IMR-90 (cell line): Measurements from ENCODE around the gene CDK14. TPM values are rescaled to one million over a fixed set of nuclear protein-coding genes. Genes with fewer than 3 reads are reported as not detected.

Experiments
- ATAC-seq: fragments of 200-7000 bp; cut with Tn5 transposase; 2 replicates; pipeline ENCODE4 v1.9.1; 2020; ENCODE audit warnings: low read depth, mild to moderate bottlenecking, moderate library complexity
- BruUV-seq: library from RNA; stranded (reverse); fragments of 400-500 nt; replicated peaks from 2 replicates; lab custom pipeline; 2021; lab: Mats Ljungman, UMichigan
- CTCF ChIA-PET: fragments of 300-600 bp; formaldehyde crosslinking; extraction: SDS; loops from one replicate; lab custom pipeline; 2021; ENCODE audit warnings: antibody characterized with exemption; lab: Yijun Ruan, JAX
- POLR2A ChIA-PET: fragments of 300-600 bp; sonication (Branson Sonifier 250); formaldehyde crosslinking; loops from one replicate; lab custom pipeline; 2022; ENCODE audit warnings: antibody characterized with exemption; ENCODE audit not compliant: unreplicated experiment; lab: Charles Lee
- DNase-seq: peaks from one replicate; pipeline ENCODE4 v3.0.0; 2013
- H2AFZ ChIP-seq: replicated peaks from 2 replicates; pipeline ENCODE3; 2013; ENCODE audit warnings: low read length, mild to moderate bottlenecking; ENCODE audit not compliant: poor library complexity
- H2AK5ac ChIP-seq: 2 replicates; pipeline ENCODE4 v1.6.1; 2013; ENCODE audit warnings: low read depth, low read length, inconsistent platforms
- H2AK9ac ChIP-seq: replicated peaks from 2 replicates; pipeline ENCODE3; 2013; ENCODE audit warnings: mild to moderate bottlenecking, low read depth, low read length, moderate library complexity; ENCODE audit not compliant: poor library complexity
- H2BK120ac ChIP-seq: 2 replicates; pipeline ENCODE4 v1.6.1; 2013; ENCODE audit warnings: low read depth, low read length, inconsistent platforms
- H2BK15ac ChIP-seq: 3 replicates; pipeline ENCODE4 v1.6.1; 2013; ENCODE audit warnings: low read depth, low read length, inconsistent platforms
- H2BK20ac ChIP-seq: 2 replicates; pipeline ENCODE4 v1.6.1; 2013; ENCODE audit warnings: low read depth, mild to moderate bottlenecking, inconsistent platforms, low read length, moderate library complexity
- H2BK5ac ChIP-seq: 2 replicates; pipeline ENCODE4 v1.6.1; 2013; ENCODE audit warnings: mild to moderate bottlenecking, low read depth, low read length, inconsistent platforms; ENCODE audit not compliant: poor library complexity, severe bottlenecking
- H3K14ac ChIP-seq: replicated peaks from 2 replicates; pipeline ENCODE4 v1.6.1; 2013; ENCODE audit warnings: low read depth, low read length, inconsistent platforms
- H3K18ac ChIP-seq: 2 replicates; pipeline ENCODE4 v1.6.1; 2013; ENCODE audit warnings: low read depth, low read length, control low read depth
- H3K23ac ChIP-seq: 2 replicates; pipeline ENCODE4 v1.6.1; 2013; ENCODE audit warnings: low read depth, low read length, inconsistent platforms
- H3K27ac ChIP-seq: 2 replicates; pipeline ENCODE4 v1.5.1; 2013; ENCODE audit warnings: mild to moderate bottlenecking, control low read depth, low read length; ENCODE audit not compliant: insufficient read depth
- H3K27me3 ChIP-seq: 2 replicates; pipeline ENCODE4 v1.6.1; 2013; ENCODE audit warnings: low read length; ENCODE audit not compliant: control insufficient read depth, insufficient read depth
- H3K36me3 ChIP-seq: 2 replicates; pipeline ENCODE4 v1.6.1; 2013; ENCODE audit warnings: low read length, mixed read lengths; ENCODE audit not compliant: control insufficient read depth, insufficient read depth
- H3K4ac ChIP-seq: 2 replicates; pipeline ENCODE4 v1.6.1; 2013; ENCODE audit warnings: low read depth, low read length, inconsistent platforms
- H3K4me1 ChIP-seq: 2 replicates; pipeline ENCODE4 v1.6.1; 2013; ENCODE audit warnings: low read length, mixed read lengths; ENCODE audit not compliant: control insufficient read depth, insufficient read depth
- H3K4me2 ChIP-seq: 2 replicates; pipeline ENCODE4 v1.6.1; 2013; ENCODE audit warnings: low read depth, mild to moderate bottlenecking, control low read depth, low read length, moderate library complexity
- H3K4me3 ChIP-seq: 2 replicates; pipeline ENCODE4 v1.5.1; 2013; ENCODE audit warnings: low read depth, mild to moderate bottlenecking, control low read depth, low read length, moderate library complexity; ENCODE audit not compliant: insufficient read depth
- H3K56ac ChIP-seq: 2 replicates; pipeline ENCODE4 v1.6.1; 2013; ENCODE audit warnings: low read length, inconsistent platforms; ENCODE audit not compliant: insufficient read depth; ENCODE audit errors: extremely low read depth
- H3K79me1 ChIP-seq, 2 experiments: 2 replicates each; pipeline ENCODE4 v1.6.1; 2013; ENCODE audit warnings: low read length in 2 of 2, inconsistent platforms in 1 of 2, low read depth in 1 of 2
- H3K9ac ChIP-seq: 2 replicates; pipeline ENCODE4 v1.6.1; 2013; ENCODE audit warnings: low read depth, low read length, control low read depth
- H3K9me1 ChIP-seq: 2 replicates; pipeline ENCODE4 v1.6.1; 2013; ENCODE audit warnings: low read length, inconsistent platforms; ENCODE audit not compliant: insufficient read depth
- H3K9me3 ChIP-seq: 2 replicates; pipeline ENCODE4 v1.6.1; 2013; ENCODE audit warnings: low read length; ENCODE audit not compliant: control insufficient read depth, insufficient read depth
- H4K20me1 ChIP-seq: 2 replicates; pipeline ENCODE4 v1.6.1; 2013; ENCODE audit warnings: low read length, inconsistent platforms; ENCODE audit not compliant: insufficient read depth
- H4K5ac ChIP-seq: 2 replicates; pipeline ENCODE4 v1.6.1; 2013; ENCODE audit warnings: mild to moderate bottlenecking, low read depth, low read length, control low read depth
- H4K8ac ChIP-seq, 2 experiments: 2 replicates each; pipeline ENCODE4 v1.6.1; 2013; ENCODE audit warnings: low read depth in 2 of 2, low read length in 2 of 2, control low read depth in 1 of 2, inconsistent platforms in 1 of 2
- H4K91ac ChIP-seq: 2 replicates; pipeline ENCODE4 v1.6.1; 2013; ENCODE audit warnings: low read depth, low read length, inconsistent platforms; ENCODE audit not compliant: insufficient read depth
- BHLHE40 ChIP-seq: fragments of 150-350 bp; IDR thresholded peaks from 2 replicates; pipeline ENCODE4 v1.6.1; 2016; ENCODE audit warnings: mild to moderate bottlenecking, low read depth, low read length
- CHD1 ChIP-seq: IDR thresholded peaks from 2 replicates; pipeline ENCODE4 v1.6.1; 2012; ENCODE audit warnings: low read depth, low read length, improper control_type of control experiment
- CTCF ChIP-seq: conservative IDR thresholded peaks from 2 replicates; pipeline ENCODE4 v1.5.1; 2012; ENCODE audit warnings: mild to moderate bottlenecking, low read depth, low read length, improper control_type of control experiment
- FOS ChIP-seq: fragments of 150-350 bp; IDR thresholded peaks from 2 replicates; pipeline ENCODE4 v1.6.1; 2016; ENCODE audit warnings: low read depth, low read length
- MAFK ChIP-seq: IDR thresholded peaks from 2 replicates; pipeline ENCODE4 v1.6.1; 2012; ENCODE audit warnings: low read depth, low read length, improper control_type of control experiment
- MAZ ChIP-seq: IDR thresholded peaks from 2 replicates; pipeline ENCODE4 v1.6.1; 2012; ENCODE audit warnings: low read depth, mild to moderate bottlenecking, low read length, improper control_type of control experiment, moderate library complexity, borderline replicate concordance
- MXI1 ChIP-seq: IDR thresholded peaks from 2 replicates; pipeline ENCODE4 v1.6.1; 2012; ENCODE audit warnings: low read depth, mild to moderate bottlenecking, low read length, moderate library complexity, borderline replicate concordance
- NFE2L2 ChIP-seq: fragments of 150-350 bp; IDR thresholded peaks from 2 replicates; pipeline ENCODE4 v1.6.1; 2016; ENCODE audit warnings: low read depth, mild to moderate bottlenecking, low read length
- POLR2A ChIP-seq: IDR thresholded peaks from 2 replicates; pipeline ENCODE4 v1.6.1; 2012; ENCODE audit warnings: mild to moderate bottlenecking, low read depth, low read length
- RFX5 ChIP-seq: IDR thresholded peaks from 2 replicates; pipeline ENCODE4 v1.8.0; 2012; ENCODE audit warnings: low read depth, mild to moderate bottlenecking, low read length, moderate library complexity
- SMC3 ChIP-seq: fragments of 150-350 bp; IDR thresholded peaks from 2 replicates; pipeline ENCODE4 v1.6.1; 2016; ENCODE audit warnings: low read depth, mild to moderate bottlenecking, antibody characterized with exemption, low read length, moderate library complexity
- USF2 ChIP-seq: fragments of 150-350 bp; IDR thresholded peaks from 2 replicates; pipeline ENCODE4 v1.6.1; 2017; ENCODE audit warnings: mild to moderate bottlenecking, antibody characterized with exemption, low read length, low read depth
- dilution Hi-C: fragments of 300-500 bp; cut with HindIII; formaldehyde crosslinking; loops from one replicate; pipeline ENCODE4 v1.14.3; 2018; ENCODE audit warnings: low sequenced_read_pairs; ENCODE audit not compliant: unreplicated experiment
- in situ Hi-C: fragments of 300-500 bp; cut with MboI; formaldehyde crosslinking; loops from 3 replicates; pipeline ENCODE4 v1.14.3; 2019; ENCODE audit warnings: low sequenced_read_pairs, inconsistent platforms, mixed read lengths
- intact Hi-C: fragments of 100-400 bp; cut with micrococcal nuclease; formaldehyde crosslinking; loops from 2 replicates; pipeline ENCODE4 v1.10.0; 2022
- polyA plus RNA-seq, 3 experiments: library from polyadenylated mRNA; depleted of rRNA; stranded (reverse); fragments of >200 nt; gene quantifications; 2 replicates each; pipeline ENCODE4 v1.2.3, GENCODE V29; 2012; ENCODE audit warnings: low replicate concordance in 1 of 3
- total RNA-seq: library from RNA; depleted of rRNA; stranded (reverse); fragments of >200 nt; gene quantifications from 2 replicates; pipeline ENCODE4 v1.2.3, GENCODE V29; 2012
- TF ChIP-seq, protein P1 (sequence below): fragments of 150-350 bp; IDR thresholded peaks from 2 replicates; pipeline ENCODE4 v1.6.1; 2016; ENCODE audit warnings: low read depth, mild to moderate bottlenecking, low read length, moderate library complexity, borderline replicate concordance

Gene CDK14
- total and polyA plus RNA-seq, 2 of the 4 experiments (the other 2 are of a cell fraction): 10.1 to 29.6 TPM

- in situ Hi-C loops: no loop called here
- dilution Hi-C loops: no loop called here
- H3K14ac ChIP-seq: no peak overlapping the region
These were observed 153.1 kb downstream of the CDK14 start for GRCh38 chr7:90749262-90749661.

More at GRCh38 chr7:90749262-90749661, 153.1 kb downstream of the CDK14 start:
- Histone ChIP-seq H2AK5ac (no peak overlapping the region), H2BK20ac (no peak overlapping the region), H3K36me3 (no peaks in the 10 kb centered on the region), H3K4ac (no peak overlapping the region), H2BK15ac (no peak overlapping the region), H3K27me3 (no peaks in the 10 kb centered on the region), H2BK120ac (no peak overlapping the region), H4K91ac (no peak overlapping the region), H2BK5ac (no peak overlapping the region), H3K79me1 (peaks cover 0 to 7% of the 10 kb centered on the region in 2 experiments; a peak in 2 of 4 replicates), H3K4me2 (no peak overlapping the region), H3K4me3 (no peak overlapping the region), H2AFZ (no peak overlapping the region), H3K18ac (no peak overlapping the region), H4K8ac (no peak overlapping the region), H3K56ac (no peak overlapping the region), H2AK9ac (no peak overlapping the region), H3K27ac (no peak overlapping the region), H3K4me1 (no peaks in the 10 kb centered on the region; the same call in 1 of the 2 replicates), H4K20me1 (no peaks in the 10 kb centered on the region), H3K9ac (no peak overlapping the region), H3K9me1 (peaks cover 3% of the 10 kb centered on the region; the same call in 1 of the 2 replicates), H3K9me3 (no peaks in the 10 kb centered on the region), H4K5ac (no peak overlapping the region), H3K23ac (no peak overlapping the region)
- intact Hi-C loops: no loop called here
- no peak for TF ChIP-seq RFX5
- TF ChIP-seq FOS: no peak
- TF ChIP-seq CHD1: no peak
- TF ChIP-seq, protein P1, sequence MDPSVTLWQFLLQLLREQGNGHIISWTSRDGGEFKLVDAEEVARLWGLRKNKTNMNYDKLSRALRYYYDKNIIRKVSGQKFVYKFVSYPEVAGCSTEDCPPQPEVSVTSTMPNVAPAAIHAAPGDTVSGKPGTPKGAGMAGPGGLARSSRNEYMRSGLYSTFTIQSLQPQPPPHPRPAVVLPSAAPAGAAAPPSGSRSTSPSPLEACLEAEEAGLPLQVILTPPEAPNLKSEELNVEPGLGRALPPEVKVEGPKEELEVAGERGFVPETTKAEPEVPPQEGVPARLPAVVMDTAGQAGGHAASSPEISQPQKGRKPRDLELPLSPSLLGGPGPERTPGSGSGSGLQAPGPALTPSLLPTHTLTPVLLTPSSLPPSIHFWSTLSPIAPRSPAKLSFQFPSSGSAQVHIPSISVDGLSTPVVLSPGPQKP: no peak
- no peak for TF ChIP-seq SMC3
- no peak for TF ChIP-seq MAZ
- no peak for TF ChIP-seq BHLHE40
- no peak for TF ChIP-seq USF2
- TF ChIP-seq NFE2L2: no peak
- no peak for TF ChIP-seq MXI1
- TF ChIP-seq POLR2A: no peak
- TF ChIP-seq CTCF: no peak
- no peak for TF ChIP-seq MAFK
- no TSS peak for BruUV-seq
- no peak for ATAC-seq
- DNase-seq: no peak
- CTCF ChIA-PET: interaction anchor here (0.9 to 1.0 kb wide), 2 partner anchors 17 to 25 kb away, joined by 3 to 4 read pairs; no protein-coding TSS in a partner anchor
- POLR2A ChIA-PET: no interaction called here
